Panc1 (cell line): Measurements from ENCODE around the gene KIF26A. TPM values are rescaled to one million over a fixed set of nuclear protein-coding genes. Genes with fewer than 3 reads are reported as not detected.

Experiments used
- ATAC-seq: fragments of 200-7000 bp; cut with Tn5 transposase; 2 replicates; pipeline ENCODE4 v1.9.1; 2020; ENCODE audit warnings: mild to moderate bottlenecking, moderate library complexity
- BruUV-seq: library from RNA; stranded (reverse); fragments of 400-500 nt; replicated peaks from 2 replicates; lab custom pipeline; 2021; lab: Mats Ljungman, UMichigan
- CTCF ChIA-PET: fragments of 300-600 bp; sonication (Branson Sonifier 250); formaldehyde crosslinking; loops from one replicate; lab custom pipeline; 2022; ENCODE audit warnings: antibody characterized with exemption; lab: Charles Lee
- POLR2A ChIA-PET: fragments of 300-600 bp; sonication (Branson Sonifier 250); formaldehyde crosslinking; loops from one replicate; lab custom pipeline; 2022; ENCODE audit warnings: antibody characterized with exemption; lab: Charles Lee
- DNase-seq: peaks from one replicate; pipeline ENCODE4 v3.0.0-alpha.2; 2010; ENCODE audit warnings: low read depth, low spot score
- H3K27ac ChIP-seq: 2 replicates; pipeline ENCODE4 v1.5.1; 2011; ENCODE audit warnings: mild to moderate bottlenecking, low read length, inconsistent platforms
- H3K27me3 ChIP-seq: fragments of 200-500 bp; sonication (Bioruptor generic); 2 replicates; pipeline ENCODE4 v1.6.0; 2014; ENCODE audit warnings: low read length, inconsistent platforms; ENCODE audit not compliant: control insufficient read depth, insufficient read depth
- H3K36me3 ChIP-seq: fragments of 200-500 bp; sonication (Bioruptor generic); 2 replicates; pipeline ENCODE4 v1.5.1; 2014; ENCODE audit warnings: inconsistent platforms, mild to moderate bottlenecking, low read length, moderate library complexity; ENCODE audit not compliant: control insufficient read depth, insufficient read depth
- H3K4me1 ChIP-seq: 2 replicates; pipeline ENCODE4 v1.5.1; 2011; ENCODE audit warnings: inconsistent platforms, mild to moderate bottlenecking, low read length, moderate library complexity; ENCODE audit not compliant: control insufficient read depth, insufficient read depth
- H3K4me3 ChIP-seq, 2 experiments: 2 replicates each; pipeline ENCODE4 v1.5.1; 2011 to 2012; ENCODE audit warnings: low read depth in 2 of 2, low read length in 2 of 2, mild to moderate bottlenecking in 2 of 2, inconsistent platforms in 1 of 2, moderate library complexity in 1 of 2
- H3K9me3 ChIP-seq: fragments of 200-500 bp; sonication (Bioruptor generic); 2 replicates; pipeline ENCODE4 v1.5.1; 2014; ENCODE audit warnings: low read depth, mild to moderate bottlenecking, inconsistent platforms, low read length, moderate library complexity; ENCODE audit not compliant: control insufficient read depth, insufficient read depth
- CTCF ChIP-seq: fragments of 450-650 bp; IDR thresholded peaks from 2 replicates; pipeline ENCODE4 v1.5.1; 2017; ENCODE audit warnings: mild to moderate bottlenecking
- POLR2AphosphoS5 ChIP-seq: IDR thresholded peaks from 2 replicates; pipeline ENCODE4 v1.6.1; 2012; ENCODE audit warnings: mild to moderate bottlenecking, low read depth, low read length, moderate library complexity
- REST ChIP-seq, 2 experiments: IDR thresholded peaks; 2 replicates each; pipeline ENCODE4 v1.6.1; 2011 to 2012; ENCODE audit warnings: low read depth in 2 of 2, control low read depth in 1 of 2, low read length in 1 of 2, mild to moderate bottlenecking in 1 of 2, moderate library complexity in 1 of 2; ENCODE audit not compliant: insufficient read depth in 1 of 2
- SIN3A ChIP-seq: IDR thresholded peaks from 2 replicates; pipeline ENCODE4 v1.6.1; 2012; ENCODE audit warnings: low read depth, mild to moderate bottlenecking, low read length, moderate library complexity, borderline replicate concordance; ENCODE audit not compliant: insufficient read depth
- TCF7L2 ChIP-seq: IDR thresholded peaks from 2 replicates; pipeline ENCODE4 v1.6.1; 2011; ENCODE audit warnings: mild to moderate bottlenecking, low read depth, low read length, inconsistent platforms
- in situ Hi-C: cut with HindIII; loops from 2 replicates; pipeline ENCODE4 v1.10.0; 2016; ENCODE audit warnings: low sequenced_read_pairs, low pct_unique_long_range_greater_than_20kb
- intact Hi-C: fragments of 100-400 bp; cut with micrococcal nuclease; formaldehyde crosslinking; loops from one replicate; pipeline ENCODE4 v1.10.0; 2022; ENCODE audit not compliant: unreplicated experiment
- total RNA-seq: library from RNA; stranded (reverse); gene quantifications from one replicate; pipeline ENCODE4 v1.2.1, GENCODE V29; 2021; ENCODE audit not compliant: unreplicated experiment

The KIF26A gene
- total RNA-seq, 1 experiment from 2014 or later = 4.4 TPM

DNA sequence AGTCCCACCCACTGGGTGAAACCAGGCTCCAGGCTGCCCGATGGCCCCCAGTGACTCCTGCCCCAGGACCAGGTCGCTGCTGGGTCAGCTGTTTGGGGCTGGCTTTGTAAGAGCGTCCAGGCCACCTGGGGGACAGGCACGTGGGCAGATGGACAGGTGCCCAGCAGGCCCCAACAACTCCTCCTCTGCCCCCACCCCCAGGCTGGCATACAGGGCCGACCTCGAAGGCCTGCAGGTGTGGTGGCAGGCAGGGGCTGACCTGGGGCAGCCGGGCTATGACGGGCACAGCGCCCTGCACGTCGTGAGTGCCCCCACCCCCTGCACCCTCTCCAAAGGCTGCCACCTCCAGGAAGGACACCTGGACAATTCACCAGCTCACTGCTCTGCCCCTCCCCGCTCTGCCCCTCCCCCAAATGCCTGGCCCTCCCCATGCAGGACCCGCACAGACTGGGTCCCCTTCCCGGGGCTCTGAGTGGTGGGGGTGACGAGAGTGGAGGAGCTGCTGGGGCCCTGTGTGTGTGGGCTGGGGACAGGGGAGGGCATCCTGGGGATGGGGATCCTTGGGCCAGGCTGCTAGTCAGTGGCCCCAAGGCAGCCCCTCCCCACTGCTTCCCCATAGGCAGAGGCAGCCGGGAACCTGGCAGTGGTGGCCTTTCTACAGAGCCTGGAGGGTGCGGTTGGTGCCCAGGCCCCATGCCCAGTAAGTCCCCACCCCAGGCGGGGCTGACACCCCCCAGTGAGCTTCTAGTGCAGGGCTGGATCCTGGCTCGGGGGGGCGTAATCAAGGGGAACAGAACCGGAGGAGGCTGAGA, 26.9 kb upstream of the KIF26A start:
- TF ChIP-seq SIN3A (no peak), CTCF (no peak), REST (IDR thresholded peaks at IDR 0.05; ENCODE audit: insufficient read depth in 1 of 2, low read depth in 2 of 2, low read length in 1 of 2) (no peak), TCF7L2 (no peak), POLR2AphosphoS5 (no peak)
- Histone ChIP-seq H3K27ac (no peak overlapping the region), H3K36me3 (no peaks in the 10 kb centered on the region; the same call in 1 of the 2 replicates), H3K4me1 (no peaks in the 10 kb centered on the region), H3K4me3 (no peak overlapping the region), H3K27me3 (no peaks in the 10 kb centered on the region; the same call in 1 of the 2 replicates), H3K9me3 (no peaks in the 10 kb centered on the region)
- in situ Hi-C loops = no loop called here
- ChIA-PET POLR2A (no interaction called here), CTCF (no interaction called here)
- ATAC-seq (no peak), DNase-seq (no peak)
- intact Hi-C loops = no loop called here
- no TSS peak for BruUV-seq

DNA sequence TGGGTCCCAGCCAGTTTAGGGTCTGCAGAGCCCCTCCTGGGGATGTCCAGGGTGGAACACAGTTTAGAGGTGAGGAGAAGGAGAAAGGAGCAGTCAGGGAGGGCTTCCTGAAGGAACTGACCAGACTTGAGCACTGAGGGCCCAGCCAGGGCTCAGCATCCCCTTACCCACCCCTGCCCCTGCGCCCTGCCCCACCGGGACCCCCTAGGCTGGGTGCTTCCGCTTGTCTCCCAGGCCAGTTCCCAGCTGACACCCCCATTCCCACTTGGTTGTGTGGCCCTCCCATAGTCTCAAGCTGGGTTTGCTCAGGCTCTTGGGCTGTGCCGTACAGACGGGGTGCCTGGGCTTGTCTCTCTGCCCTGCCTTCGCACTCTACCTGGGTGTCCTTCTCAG, 26.3 kb upstream of the KIF26A start:
- Histone ChIP-seq H3K36me3 (no peaks in the 10 kb centered on the region; the same call in 1 of the 2 replicates), H3K9me3 (no peaks in the 10 kb centered on the region), H3K27me3 (no peaks in the 10 kb centered on the region; the same call in 1 of the 2 replicates), H3K4me3 (no peak overlapping the region), H3K27ac (no peak overlapping the region), H3K4me1 (no peaks in the 10 kb centered on the region)
- in situ Hi-C loops = no loop called here
- DNase-seq (no peak), ATAC-seq (no peak)
- intact Hi-C loops = no loop called here
- ChIA-PET POLR2A (no interaction called here), CTCF (no interaction called here)
- no peak for TF ChIP-seq REST (IDR thresholded peaks at IDR 0.05; ENCODE audit: insufficient read depth in 1 of 2, low read depth in 2 of 2, low read length in 1 of 2)
- TF ChIP-seq POLR2AphosphoS5 = no peak
- no peak for TF ChIP-seq TCF7L2
- TF ChIP-seq CTCF = no peak
- no TSS peak for BruUV-seq
